H1 (cell line): ENCODE data around the gene SCN8A. TPM values are rescaled to one million over a fixed set of nuclear protein-coding genes. Genes with fewer than 3 reads are reported as not detected.

Experiments
- CTCF ChIA-PET: fragments of 300-600 bp; sonication (Branson Sonifier 250); formaldehyde crosslinking; loops from one replicate; lab custom pipeline; 2021; ENCODE audit not compliant: partially characterized antibody; lab: Charles Lee
- POLR2A ChIA-PET: fragments of 300-600 bp; sonication (Branson Sonifier 250); formaldehyde crosslinking; loops from one replicate; lab custom pipeline; 2021; ENCODE audit warnings: inconsistent platforms; ENCODE audit not compliant: partially characterized antibody; lab: Charles Lee
- DNase-seq, 2 experiments: peaks; one replicate each; pipeline versions ENCODE4 v3.0.0 to v3.0.0-alpha.2; 2010 to 2022; ENCODE audit warnings: low spot score in 2 of 2, low read depth in 1 of 2, mixed read lengths in 1 of 2
- FAIRE-seq: peaks from 2 replicates; lab custom pipeline; 2011; peaks lifted over from hg19 to GRCh38; lab: Jason Lieb, UNC
- H2AFZ ChIP-seq: 2 replicates; pipeline ENCODE4 v1.8.1; 2012; ENCODE audit warnings: low read length, inconsistent platforms
- H2AK5ac ChIP-seq: 2 replicates; pipeline ENCODE4 v1.6.1; 2013; ENCODE audit warnings: low read depth, low read length
- H2BK120ac ChIP-seq: replicated peaks from 2 replicates; pipeline ENCODE3; 2013; ENCODE audit warnings: low read depth, low read length, inconsistent platforms
- H2BK12ac ChIP-seq: 2 replicates; pipeline ENCODE4 v1.6.1; 2013; ENCODE audit warnings: low read depth, low read length
- H2BK15ac ChIP-seq: 2 replicates; pipeline ENCODE4 v1.6.1; 2013; ENCODE audit warnings: low read length
- H2BK20ac ChIP-seq: 2 replicates; pipeline ENCODE4 v1.6.1; 2013; ENCODE audit warnings: low read length
- H2BK5ac ChIP-seq: 2 replicates; pipeline ENCODE4 v1.6.1; 2013; ENCODE audit warnings: low read depth, low read length
- H3K14ac ChIP-seq: 2 replicates; pipeline ENCODE4 v1.6.1; 2013; ENCODE audit warnings: inconsistent platforms; ENCODE audit not compliant: insufficient read length
- H3K18ac ChIP-seq: 2 replicates; pipeline ENCODE4 v1.6.1; 2013; ENCODE audit warnings: low read length; ENCODE audit errors: extremely low read depth
- H3K23ac ChIP-seq: 2 replicates; pipeline ENCODE4 v1.6.1; 2013; ENCODE audit warnings: inconsistent platforms; ENCODE audit not compliant: insufficient read length
- H3K23me2 ChIP-seq: 2 replicates; pipeline ENCODE4 v1.6.1; 2013; ENCODE audit warnings: low read depth, low read length
- H3K27ac ChIP-seq: 2 replicates; pipeline ENCODE4 v1.6.1; 2011; ENCODE audit warnings: low read depth, low read length, inconsistent platforms
- H3K27me3 ChIP-seq, 4 experiments: replicated peaks in 1 of 4; 1 replicate in 1 of 4; 2 replicates in 3 of 4; pipeline versions ENCODE4 v1.6.1 to v1.8.1; 2011 to 2013; ENCODE audit warnings: low read length in 3 of 4, mild to moderate bottlenecking in 3 of 4, inconsistent platforms in 2 of 4, mixed read lengths in 2 of 4, moderate library complexity in 1 of 4; ENCODE audit not compliant: control insufficient read depth in 3 of 4, insufficient read depth in 3 of 4; ENCODE audit errors: extremely low read depth in 1 of 4
- H3K36me3 ChIP-seq, 4 experiments: 2 replicates each; pipeline versions ENCODE4 v1.6.1 to v1.8.1; 2011 to 2013; ENCODE audit warnings: mild to moderate bottlenecking in 4 of 4, low read length in 3 of 4, moderate library complexity in 2 of 4, control low read depth in 1 of 4, inconsistent platforms in 1 of 4; ENCODE audit not compliant: insufficient read depth in 4 of 4, control insufficient read depth in 2 of 4
- H3K4ac ChIP-seq: replicated peaks from 2 replicates; pipeline ENCODE3; 2013; ENCODE audit warnings: low read length, low read depth, mixed read lengths, inconsistent platforms; ENCODE audit not compliant: insufficient read length
- H3K4me1 ChIP-seq, 4 experiments: replicated peaks in 1 of 4; 1 replicate in 1 of 4; 2 replicates in 3 of 4; pipeline versions ENCODE4 v1.6.1 to v1.8.1; 2011 to 2013; ENCODE audit warnings: low read length in 3 of 4, inconsistent platforms in 2 of 4, mixed read lengths in 1 of 4; ENCODE audit not compliant: insufficient read depth in 4 of 4, control insufficient read depth in 3 of 4
- H3K4me2 ChIP-seq, 2 experiments: 2 replicates each; pipeline versions ENCODE4 v1.6.1 to v1.8.1; 2011 to 2013; ENCODE audit warnings: low read depth in 2 of 2, low read length in 2 of 2, control low read depth in 1 of 2, inconsistent platforms in 1 of 2, mild to moderate bottlenecking in 1 of 2; ENCODE audit not compliant: insufficient read depth in 1 of 2
- H3K4me3 ChIP-seq, 4 experiments: fragments of 200-600, 300-600 bp in 1 of 4; sonication (generic), shearing (Covaris generic), sonication (Bioruptor Twin) in 1 of 4; 2 replicates each; pipeline versions ENCODE4 v1.5.1 to v1.8.1; 2011 to 2016; ENCODE audit warnings: low read length in 4 of 4, low read depth in 3 of 4, control low read depth in 2 of 4, inconsistent platforms in 2 of 4, mild to moderate bottlenecking in 2 of 4, mixed read lengths in 1 of 4, moderate library complexity in 1 of 4; ENCODE audit not compliant: insufficient read depth in 2 of 4; ENCODE audit errors: extremely low read depth in 1 of 4
- H3K56ac ChIP-seq: replicated peaks from 2 replicates; pipeline ENCODE3; 2013; ENCODE audit warnings: low read depth, mild to moderate bottlenecking, mixed read lengths, low read length, inconsistent platforms; ENCODE audit not compliant: insufficient read length
- H3K79me1 ChIP-seq: 2 replicates; pipeline ENCODE4 v1.6.1; 2013; ENCODE audit warnings: low read depth, low read length, control low read depth
- H3K79me2 ChIP-seq, 2 experiments: 2 replicates each; pipeline versions ENCODE4 v1.6.1 to v1.8.1; 2012 to 2013; ENCODE audit warnings: low read length in 2 of 2, mild to moderate bottlenecking in 2 of 2, inconsistent platforms in 1 of 2; ENCODE audit not compliant: insufficient read depth in 2 of 2, control insufficient read depth in 1 of 2
- H3K9ac ChIP-seq, 4 experiments: replicated peaks in 1 of 4; 1 replicate in 1 of 4; 2 replicates in 3 of 4; pipeline versions ENCODE4 v1.6.1 to v1.8.1; 2011 to 2013; ENCODE audit warnings: low read depth in 3 of 4, low read length in 3 of 4, control low read depth in 2 of 4, mild to moderate bottlenecking in 2 of 4, moderate library complexity in 2 of 4, inconsistent platforms in 1 of 4; ENCODE audit errors: extremely low read depth in 1 of 4
- H3K9me3 ChIP-seq, 2 experiments: 2 replicates each; pipeline versions ENCODE4 v1.6.1 to v1.8.1; 2012 to 2013; ENCODE audit warnings: mild to moderate bottlenecking in 2 of 2, moderate library complexity in 2 of 2, control low read depth in 1 of 2, inconsistent platforms in 1 of 2, low read depth in 1 of 2, low read length in 1 of 2, mixed read lengths in 1 of 2; ENCODE audit not compliant: insufficient read depth in 2 of 2
- H4K20me1 ChIP-seq, 2 experiments: replicated peaks in 1 of 2; 2 replicates each; pipeline versions ENCODE3 to v1.8.1; 2011 to 2013; ENCODE audit warnings: inconsistent platforms in 2 of 2, low read length in 2 of 2, mild to moderate bottlenecking in 1 of 2; ENCODE audit not compliant: insufficient read depth in 2 of 2, control insufficient read depth in 1 of 2
- H4K5ac ChIP-seq: 2 replicates; pipeline ENCODE4 v1.6.1; 2013; ENCODE audit warnings: low read length, low read depth, mixed read lengths, inconsistent platforms; ENCODE audit not compliant: insufficient read length
- H4K8ac ChIP-seq: 2 replicates; pipeline ENCODE4 v1.8.0; 2013; ENCODE audit warnings: mild to moderate bottlenecking, moderate library complexity, low read length, inconsistent platforms; ENCODE audit not compliant: insufficient read depth; ENCODE audit errors: extremely low read depth
- H4K91ac ChIP-seq: replicated peaks from 2 replicates; pipeline ENCODE3; 2013; ENCODE audit warnings: low read length, mixed read lengths, inconsistent platforms; ENCODE audit not compliant: insufficient read length
- BRCA1 ChIP-seq: IDR thresholded peaks from 2 replicates; pipeline ENCODE4 v1.6.1; 2012; ENCODE audit warnings: low read depth, low read length, improper control_type of control experiment
- KDM1A ChIP-seq: fragments of 200-600, 300-600 bp; sonication (generic); IDR thresholded peaks from 2 replicates; pipeline ENCODE4 v1.7.1; 2016; ENCODE audit warnings: mild to moderate bottlenecking, low read length, borderline replicate concordance
- KDM4A ChIP-seq: IDR thresholded peaks from one replicate; pipeline ENCODE4 v1.7.1; 2012; ENCODE audit warnings: low read depth, mild to moderate bottlenecking, moderate library complexity, low read length, inconsistent platforms; ENCODE audit not compliant: severe bottlenecking
- MAFK ChIP-seq: IDR thresholded peaks from 2 replicates; pipeline ENCODE4 v1.6.1; 2012; ENCODE audit warnings: low read depth, mild to moderate bottlenecking, improper control_type of control experiment, low read length
- SIRT6 ChIP-seq: IDR thresholded peaks from one replicate; pipeline ENCODE4 v1.7.1; 2012; ENCODE audit warnings: low read length, inconsistent platforms
- SRF ChIP-seq: IDR thresholded peaks from 2 replicates; pipeline ENCODE4 v1.6.1; 2011; ENCODE audit warnings: mild to moderate bottlenecking, low read depth, low read length, moderate library complexity
- TAF7 ChIP-seq: optimal IDR thresholded peaks from 2 replicates; pipeline ENCODE3; 2011; ENCODE audit warnings: low read depth, mild to moderate bottlenecking, inconsistent platforms, low read length, moderate library complexity, borderline replicate concordance
- YY1 ChIP-seq: IDR thresholded peaks from 2 replicates; pipeline ENCODE4 v1.6.1; 2011; ENCODE audit warnings: low read depth, mild to moderate bottlenecking, low read length
- WGBS, 2 experiments: shearing (Covaris generic) in 1 of 2; methylation state at CpG; one replicate each; pipeline versions ENCODE4 v1.1.6 to v1.1.7; 2013 to 2015; ENCODE audit warnings: low lambda C conversion rate in 2 of 2, mixed read lengths in 2 of 2, inconsistent platforms in 1 of 2, low coverage in 1 of 2, missing lambda C conversion rate in 1 of 2; ENCODE audit not compliant: insufficient replicate concordance in 2 of 2, insufficient coverage in 1 of 2, insufficient read length in 1 of 2; ENCODE audit errors: extremely low coverage in 1 of 2, missing lambda C conversion rate in 1 of 2; 5-methylcytosine and 5-hydroxymethylcytosine counted together
- polyA plus RNA-seq, 7 experiments: library from polyadenylated mRNA; depleted of rRNA in 3 of 7; stranded (reverse) in 5 of 7; unstranded in 2 of 7; fragments of >200 nt in 5 of 7; fragments of 200-250 nt in 2 of 7; gene quantifications; 1 replicate in 5 of 7; 2 replicates in 1 of 7; 4 replicates in 1 of 7; pipeline versions ENCODE4 v1.2.1 to v1.2.3, GENCODE V29; 2011 to 2013; ENCODE audit warnings: missing spikeins in 2 of 7, mixed read lengths in 2 of 7
- total RNA-seq: library from RNA; stranded (reverse); fragmentation: NEBNext Ultra II Directional; extraction: Animal tissue kit (Norgen Biotek cat#: 25700); gene quantifications from 2 replicates; pipeline ENCODE4 v1.2.1, GENCODE V29; 2021

The SCN8A gene
- total and polyA plus RNA-seq, 2 of the 8 experiments (the other 6 are each of a cell fraction or from before 2014, with no cell fraction given): 6.3 to 10.7 TPM

DNA sequence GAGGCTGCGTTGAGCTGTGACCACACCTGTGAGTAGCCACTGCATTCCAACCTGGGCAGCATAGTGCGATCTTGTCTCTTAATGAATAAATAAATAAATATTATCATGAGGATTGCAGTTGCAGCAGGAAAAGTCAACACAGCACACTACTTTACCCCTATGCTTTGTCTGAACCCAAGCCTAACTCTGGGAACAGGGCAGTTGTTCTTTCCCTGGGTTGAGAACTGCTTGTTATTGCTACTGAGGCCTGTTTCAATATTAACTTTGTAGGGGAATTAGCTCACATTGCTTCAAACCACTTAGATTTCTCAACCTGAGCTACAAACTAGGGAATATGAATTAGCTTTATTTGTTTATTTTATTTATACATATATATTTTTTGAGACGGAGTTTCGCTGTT lies 102.5 kb downstream of the SCN8A start:
- 95% methylated on average over 4 of the region's 4 CpGs; no CpG with 5 or more reads in 1 of the 2 experiments for WGBS, 2 experiments
- POLR2A ChIA-PET: no interaction called here
- no peaks in the 10 kb centered on the region for H3K9me3 ChIP-seq
- no peaks in the 10 kb centered on the region for H3K4me1 ChIP-seq
- no peak overlapping the region for H4K8ac ChIP-seq
- H2BK120ac ChIP-seq: no peak overlapping the region
- FAIRE-seq (no peak), DNase-seq (no peak)
- no peak overlapping the region for H2AK5ac ChIP-seq
- no peak overlapping the region for H2BK15ac ChIP-seq
- no peaks in the 10 kb centered on the region for H3K27me3 ChIP-seq
- H4K5ac ChIP-seq: no peak overlapping the region
- H3K79me2 ChIP-seq: no peaks in the 10 kb centered on the region
- H2BK20ac ChIP-seq: no peak overlapping the region
- H3K36me3 ChIP-seq: peaks cover 0 to 2% (median 0%) of the 10 kb centered on the region in 4 experiments; a peak in 1 of 8 replicates
- no peak overlapping the region for H3K4me3 ChIP-seq
- H3K27ac ChIP-seq: no peak overlapping the region
- no peak overlapping the region for H2BK5ac ChIP-seq
- H3K4ac ChIP-seq: no peak overlapping the region
- no peak overlapping the region for H3K56ac ChIP-seq
- CTCF ChIA-PET: interaction anchor here (0.6 to 1.5 kb wide), 8 partner anchors 9 to 376 kb away, joined by 3 to 7 read pairs (median 3); partner anchors contain the start of gene ATG101
- H3K14ac ChIP-seq: no peak overlapping the region
- TF ChIP-seq SRF (no peak), BRCA1 (no peak), YY1 (no peak), KDM4A (no peak), SIRT6 (no peak), TAF7 (no peak), KDM1A (no peak), MAFK (no peak)
- no peak overlapping the region for H3K9ac ChIP-seq
- H4K91ac ChIP-seq: no peak overlapping the region
- no peaks in the 10 kb centered on the region for H3K79me1 ChIP-seq
- no peaks in the 10 kb centered on the region; the same call in 1 of the 2 replicates for H3K23me2 ChIP-seq
- no peak overlapping the region for H3K4me2 ChIP-seq
- no peak overlapping the region for H3K18ac ChIP-seq
- no peak overlapping the region for H2AFZ ChIP-seq
- H3K23ac ChIP-seq: no peak overlapping the region
- H2BK12ac ChIP-seq: no peak overlapping the region
- peaks cover 0 to 3% of the 10 kb centered on the region in 2 experiments for H4K20me1 ChIP-seq
